IMR-90 (cell line): ENCODE results near the gene TANGO2.

Experiments
- BHLHE40 ChIP-seq: fragments of 150-350 bp; IDR thresholded peaks from 2 replicates; pipeline ENCODE4 v1.6.1; 2016; ENCODE audit warnings: mild to moderate bottlenecking, low read depth, low read length
- CEBPB ChIP-seq: IDR thresholded peaks from 2 replicates; pipeline ENCODE4 v1.6.1; 2012; ENCODE audit warnings: low read depth, low read length, improper control_type of control experiment
- CHD1 ChIP-seq: IDR thresholded peaks from 2 replicates; pipeline ENCODE4 v1.6.1; 2012; ENCODE audit warnings: low read depth, low read length, improper control_type of control experiment
- CTCF ChIP-seq: conservative IDR thresholded peaks from 2 replicates; pipeline ENCODE4 v1.5.1; 2012; ENCODE audit warnings: mild to moderate bottlenecking, low read depth, low read length, improper control_type of control experiment
- MAFK ChIP-seq: IDR thresholded peaks from 2 replicates; pipeline ENCODE4 v1.6.1; 2012; ENCODE audit warnings: low read depth, low read length, improper control_type of control experiment
- MAZ ChIP-seq: IDR thresholded peaks from 2 replicates; pipeline ENCODE4 v1.6.1; 2012; ENCODE audit warnings: low read depth, mild to moderate bottlenecking, low read length, improper control_type of control experiment, moderate library complexity, borderline replicate concordance
- MXI1 ChIP-seq: IDR thresholded peaks from 2 replicates; pipeline ENCODE4 v1.6.1; 2012; ENCODE audit warnings: low read depth, mild to moderate bottlenecking, low read length, moderate library complexity, borderline replicate concordance
- NFE2L2 ChIP-seq: fragments of 150-350 bp; IDR thresholded peaks from 2 replicates; pipeline ENCODE4 v1.6.1; 2016; ENCODE audit warnings: low read depth, mild to moderate bottlenecking, low read length
- POLR2A ChIP-seq: IDR thresholded peaks from 2 replicates; pipeline ENCODE4 v1.6.1; 2012; ENCODE audit warnings: mild to moderate bottlenecking, low read depth, low read length
- RAD21 ChIP-seq: IDR thresholded peaks from 2 replicates; pipeline ENCODE4 v1.6.1; 2012; ENCODE audit warnings: low read length, improper control_type of control experiment
- RFX5 ChIP-seq: IDR thresholded peaks from 2 replicates; pipeline ENCODE4 v1.8.0; 2012; ENCODE audit warnings: low read depth, mild to moderate bottlenecking, low read length, moderate library complexity
- USF2 ChIP-seq: fragments of 150-350 bp; IDR thresholded peaks from 2 replicates; pipeline ENCODE4 v1.6.1; 2017; ENCODE audit warnings: mild to moderate bottlenecking, antibody characterized with exemption, low read length, low read depth

GRCh38 chr22:20064140-20064480 lies 43.2 kb downstream of the TANGO2 start:
- TF ChIP-seq NFE2L2 (no peak), USF2 (no peak), CEBPB (no peak), RAD21 (no peak), MAZ (no peak), CTCF (no peak), MXI1 (no peak), BHLHE40 (no peak), POLR2A (no peak), CHD1 (no peak), RFX5 (no peak), MAFK (no peak)
